ENCODE data around the gene CHCHD3.

CHCHD3 gene

DNA sequence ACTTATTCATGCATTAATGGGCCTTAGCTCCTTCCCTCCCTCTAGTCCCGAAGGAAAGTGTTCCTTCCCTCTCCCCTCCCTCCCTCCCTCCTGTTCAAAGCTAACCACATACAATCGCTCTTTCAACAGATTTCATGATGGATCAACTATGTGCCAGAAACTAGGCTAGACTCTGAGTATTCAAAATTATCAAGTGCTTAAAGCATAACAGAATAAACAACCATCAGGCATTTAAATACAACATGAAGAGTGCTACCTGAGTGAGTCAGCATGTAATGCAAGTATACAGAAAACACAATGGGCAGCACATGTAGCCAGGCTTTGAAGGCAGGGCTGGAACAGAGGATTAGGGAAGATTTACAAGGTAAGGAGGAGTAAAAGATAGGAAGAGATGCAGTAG is 11.3 kb downstream of the CHCHD3 start:
- TF ChIP-seq ZC3H10 (CRISPR knock-in tag; IDR thresholded peaks at IDR 0.05), result no peak
- no peak for TF ChIP-seq ISL1 (CRISPR knock-in tag; IDR thresholded peaks at IDR 0.05)
- TF ChIP-seq BACH2 (CRISPR knock-in tag; IDR thresholded peaks at IDR 0.05; ENCODE audit: borderline replicate concordance), result no peak
- TF ChIP-seq, protein P1, sequence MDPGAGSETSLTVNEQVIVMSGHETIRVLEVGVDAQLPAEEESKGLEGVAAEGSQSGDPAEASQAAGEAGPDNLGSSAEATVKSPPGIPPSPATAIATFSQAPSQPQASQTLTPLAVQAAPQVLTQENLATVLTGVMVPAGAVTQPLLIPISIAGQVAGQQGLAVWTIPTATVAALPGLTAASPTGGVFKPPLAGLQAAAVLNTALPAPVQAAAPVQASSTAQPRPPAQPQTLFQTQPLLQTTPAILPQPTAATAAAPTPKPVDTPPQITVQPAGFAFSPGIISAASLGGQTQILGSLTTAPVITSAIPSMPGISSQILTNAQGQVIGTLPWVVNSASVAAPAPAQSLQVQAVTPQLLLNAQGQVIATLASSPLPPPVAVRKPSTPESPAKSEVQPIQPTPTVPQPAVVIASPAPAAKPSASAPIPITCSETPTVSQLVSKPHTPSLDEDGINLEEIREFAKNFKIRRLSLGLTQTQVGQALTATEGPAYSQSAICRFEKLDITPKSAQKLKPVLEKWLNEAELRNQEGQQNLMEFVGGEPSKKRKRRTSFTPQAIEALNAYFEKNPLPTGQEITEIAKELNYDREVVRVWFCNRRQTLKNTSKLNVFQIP (CRISPR knock-in tag; IDR thresholded peaks at IDR 0.05; ENCODE audit: borderline replicate concordance, low read depth), result no peak
- no peak for TF ChIP-seq ZNF8 (CRISPR knock-in tag; IDR thresholded peaks at IDR 0.05)
- TF ChIP-seq ZFP3 (CRISPR knock-in tag; IDR thresholded peaks at IDR 0.05), result no peak
- ATAC-seq, result no peak

GRCh38 chr7:133065301-133065700 is 16.6 kb downstream of the CHCHD3 start:
- no peak for ATAC-seq
- TF ChIP-seq, protein P2, sequence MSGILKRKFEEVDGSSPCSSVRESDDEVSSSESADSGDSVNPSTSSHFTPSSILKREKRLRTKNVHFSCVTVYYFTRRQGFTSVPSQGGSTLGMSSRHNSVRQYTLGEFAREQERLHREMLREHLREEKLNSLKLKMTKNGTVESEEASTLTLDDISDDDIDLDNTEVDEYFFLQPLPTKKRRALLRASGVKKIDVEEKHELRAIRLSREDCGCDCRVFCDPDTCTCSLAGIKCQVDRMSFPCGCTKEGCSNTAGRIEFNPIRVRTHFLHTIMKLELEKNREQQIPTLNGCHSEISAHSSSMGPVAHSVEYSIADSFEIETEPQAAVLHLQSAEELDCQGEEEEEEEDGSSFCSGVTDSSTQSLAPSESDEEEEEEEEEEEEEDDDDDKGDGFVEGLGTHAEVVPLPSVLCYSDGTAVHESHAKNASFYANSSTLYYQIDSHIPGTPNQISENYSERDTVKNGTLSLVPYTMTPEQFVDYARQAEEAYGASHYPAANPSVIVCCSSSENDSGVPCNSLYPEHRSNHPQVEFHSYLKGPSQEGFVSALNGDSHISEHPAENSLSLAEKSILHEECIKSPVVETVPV (CRISPR knock-in tag; IDR thresholded peaks at IDR 0.05), result no peak
- TF ChIP-seq, protein P3, sequence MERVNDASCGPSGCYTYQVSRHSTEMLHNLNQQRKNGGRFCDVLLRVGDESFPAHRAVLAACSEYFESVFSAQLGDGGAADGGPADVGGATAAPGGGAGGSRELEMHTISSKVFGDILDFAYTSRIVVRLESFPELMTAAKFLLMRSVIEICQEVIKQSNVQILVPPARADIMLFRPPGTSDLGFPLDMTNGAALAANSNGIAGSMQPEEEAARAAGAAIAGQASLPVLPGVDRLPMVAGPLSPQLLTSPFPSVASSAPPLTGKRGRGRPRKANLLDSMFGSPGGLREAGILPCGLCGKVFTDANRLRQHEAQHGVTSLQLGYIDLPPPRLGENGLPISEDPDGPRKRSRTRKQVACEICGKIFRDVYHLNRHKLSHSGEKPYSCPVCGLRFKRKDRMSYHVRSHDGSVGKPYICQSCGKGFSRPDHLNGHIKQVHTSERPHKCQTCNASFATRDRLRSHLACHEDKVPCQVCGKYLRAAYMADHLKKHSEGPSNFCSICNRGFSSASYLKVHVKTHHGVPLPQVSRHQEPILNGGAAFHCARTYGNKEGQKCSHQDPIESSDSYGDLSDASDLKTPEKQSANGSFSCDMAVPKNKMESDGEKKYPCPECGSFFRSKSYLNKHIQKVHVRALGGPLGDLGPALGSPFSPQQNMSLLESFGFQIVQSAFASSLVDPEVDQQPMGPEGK (CRISPR knock-in tag; IDR thresholded peaks at IDR 0.05; ENCODE audit: borderline replicate concordance), result no peak
- TF ChIP-seq, protein P4, sequence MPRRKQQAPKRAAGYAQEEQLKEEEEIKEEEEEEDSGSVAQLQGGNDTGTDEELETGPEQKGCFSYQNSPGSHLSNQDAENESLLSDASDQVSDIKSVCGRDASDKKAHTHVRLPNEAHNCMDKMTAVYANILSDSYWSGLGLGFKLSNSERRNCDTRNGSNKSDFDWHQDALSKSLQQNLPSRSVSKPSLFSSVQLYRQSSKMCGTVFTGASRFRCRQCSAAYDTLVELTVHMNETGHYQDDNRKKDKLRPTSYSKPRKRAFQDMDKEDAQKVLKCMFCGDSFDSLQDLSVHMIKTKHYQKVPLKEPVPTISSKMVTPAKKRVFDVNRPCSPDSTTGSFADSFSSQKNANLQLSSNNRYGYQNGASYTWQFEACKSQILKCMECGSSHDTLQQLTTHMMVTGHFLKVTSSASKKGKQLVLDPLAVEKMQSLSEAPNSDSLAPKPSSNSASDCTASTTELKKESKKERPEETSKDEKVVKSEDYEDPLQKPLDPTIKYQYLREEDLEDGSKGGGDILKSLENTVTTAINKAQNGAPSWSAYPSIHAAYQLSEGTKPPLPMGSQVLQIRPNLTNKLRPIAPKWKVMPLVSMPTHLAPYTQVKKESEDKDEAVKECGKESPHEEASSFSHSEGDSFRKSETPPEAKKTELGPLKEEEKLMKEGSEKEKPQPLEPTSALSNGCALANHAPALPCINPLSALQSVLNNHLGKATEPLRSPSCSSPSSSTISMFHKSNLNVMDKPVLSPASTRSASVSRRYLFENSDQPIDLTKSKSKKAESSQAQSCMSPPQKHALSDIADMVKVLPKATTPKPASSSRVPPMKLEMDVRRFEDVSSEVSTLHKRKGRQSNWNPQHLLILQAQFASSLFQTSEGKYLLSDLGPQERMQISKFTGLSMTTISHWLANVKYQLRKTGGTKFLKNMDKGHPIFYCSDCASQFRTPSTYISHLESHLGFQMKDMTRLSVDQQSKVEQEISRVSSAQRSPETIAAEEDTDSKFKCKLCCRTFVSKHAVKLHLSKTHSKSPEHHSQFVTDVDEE (CRISPR knock-in tag; IDR thresholded peaks at IDR 0.05), result no peak
- TF ChIP-seq ESRRG (CRISPR knock-in tag; IDR thresholded peaks at IDR 0.05) (no peak), ZFP3 (CRISPR knock-in tag; IDR thresholded peaks at IDR 0.05) (no peak), SNAI2 (CRISPR knock-in tag; IDR thresholded peaks at IDR 0.05) (no peak), OSR1 (CRISPR knock-in tag; IDR thresholded peaks at IDR 0.05) (no peak), PPARA (CRISPR knock-in tag; IDR thresholded peaks at IDR 0.05; ENCODE audit: borderline replicate concordance) (no peak), ZNF70 (CRISPR knock-in tag; IDR thresholded peaks at IDR 0.05) (no peak), TOX (CRISPR knock-in tag; IDR thresholded peaks at IDR 0.05; ENCODE audit: borderline replicate concordance) (no peak), ISL1 (CRISPR knock-in tag; IDR thresholded peaks at IDR 0.05) (no peak), RARB (CRISPR knock-in tag; IDR thresholded peaks at IDR 0.05) (no peak), GLIS3 (CRISPR knock-in tag; IDR thresholded peaks at IDR 0.05) (no peak), ZNF8 (CRISPR knock-in tag; IDR thresholded peaks at IDR 0.05) (no peak), ZFP30 (CRISPR knock-in tag; IDR thresholded peaks at IDR 0.05) (no peak), CSDC2 (CRISPR knock-in tag; IDR thresholded peaks at IDR 0.05) (no peak)
- TF ChIP-seq, protein P1 (CRISPR knock-in tag; IDR thresholded peaks at IDR 0.05; ENCODE audit: borderline replicate concordance, low read depth), result no peak

- TF ChIP-seq, protein P2 (CRISPR knock-in tag; IDR thresholded peaks at IDR 0.05), result no peak
- TF ChIP-seq ISL1 (CRISPR knock-in tag; IDR thresholded peaks at IDR 0.05) (no peak), ZFP3 (CRISPR knock-in tag; IDR thresholded peaks at IDR 0.05) (no peak), ARNTL (CRISPR knock-in tag; IDR thresholded peaks at IDR 0.05; ENCODE audit: borderline replicate concordance, low read depth) (no peak), GLIS3 (CRISPR knock-in tag; IDR thresholded peaks at IDR 0.05) (no peak), CSDC2 (CRISPR knock-in tag; IDR thresholded peaks at IDR 0.05) (no peak), TCF4 (CRISPR knock-in tag; IDR thresholded peaks at IDR 0.05; ENCODE audit: borderline replicate concordance) (no peak), PPARA (CRISPR knock-in tag; IDR thresholded peaks at IDR 0.05; ENCODE audit: borderline replicate concordance) (no peak), ZNF70 (CRISPR knock-in tag; IDR thresholded peaks at IDR 0.05) (no peak), ZNF8 (CRISPR knock-in tag; IDR thresholded peaks at IDR 0.05) (no peak), ESRRG (CRISPR knock-in tag; IDR thresholded peaks at IDR 0.05) (no peak), SNAI2 (CRISPR knock-in tag; IDR thresholded peaks at IDR 0.05) (no peak)
- TF ChIP-seq, protein P3 (CRISPR knock-in tag; IDR thresholded peaks at IDR 0.05; ENCODE audit: borderline replicate concordance), result no peak
- no peak for ATAC-seq
Measured at GRCh38 chr7:133064082-133064820, 17.6 kb downstream of the CHCHD3 start.

Data from SK-N-SH treated with all-trans-retinoic acid at 6 μM for 48 hours (cell line).